HG03280 (cell line): Measurements from ENCODE around the gene TMEM217.

Experiments
- ATAC-seq: cut with Tn5 transposase; IDR thresholded peaks from one replicate; pipeline ENCODE4 v1.9.1; 2021; ENCODE audit warnings: mild to moderate bottlenecking, moderate library complexity; ENCODE audit not compliant: unreplicated experiment

TMEM217 gene

GRCh38 chr6:37244430-37245310 is 13.3 kb downstream of the TMEM217 start:
- no peak for ATAC-seq

GRCh38 chr6:37243816-37244370 is 14.1 kb downstream of the TMEM217 start:
- ATAC-seq, result no peak

GRCh38 chr6:37243131-37243815 is 14.7 kb downstream of the TMEM217 start:
- ATAC-seq, result no peak

- ATAC-seq, result no peak
Measured at GRCh38 chr6:37242429-37243052, 15.4 kb downstream of the TMEM217 start.

GRCh38 chr6:37241775-37242428 is 16.0 kb downstream of the TMEM217 start:
- no peak for ATAC-seq

- ATAC-seq, result no peak
Measured at GRCh38 chr6:37241131-37241530, 16.8 kb downstream of the TMEM217 start.

- ATAC-seq, result no peak
Measured at GRCh38 chr6:37239950-37240713, 17.8 kb downstream of the TMEM217 start.

- ATAC-seq, result no peak
Measured at GRCh38 chr6:37239526-37239925, 18.4 kb downstream of the TMEM217 start.

- no peak for ATAC-seq
Measured at GRCh38 chr6:37238381-37238780, 19.6 kb downstream of the TMEM217 start.

- ATAC-seq, result no peak
Measured at GRCh38 chr6:37237789-37238188, 20.2 kb downstream of the TMEM217 start.

GRCh38 chr6:37236921-37237320 is 21.0 kb downstream of the TMEM217 start:
- ATAC-seq, result no peak

GRCh38 chr6:37233541-37233940 is 24.4 kb downstream of the TMEM217 start:
- ATAC-seq, result no peak

GRCh38 chr6:37232430-37233017 is 25.4 kb downstream of the TMEM217 start:
- ATAC-seq, result no peak

GRCh38 chr6:37230104-37230503 is 27.8 kb downstream of the TMEM217 start:
- no peak for ATAC-seq

- ATAC-seq, result no peak
Measured at GRCh38 chr6:37225350-37226169, 32.4 kb downstream of the TMEM217 start.

- ATAC-seq, result no peak
Measured at GRCh38 chr6:37222992-37223391, 35.0 kb downstream of the TMEM217 start.

- peak; percentile 85 for ATAC-seq
Measured at GRCh38 chr6:37222125-37222967, 35.6 kb downstream of the TMEM217 start.

- ATAC-seq, result no peak
Measured at GRCh38 chr6:37221585-37222124, 36.3 kb downstream of the TMEM217 start.
